Caco-2 (cell line): ENCODE data around the gene ANKRD13A. TPM values are rescaled to one million over a fixed set of nuclear protein-coding genes. Genes with fewer than 3 reads are reported as not detected.

Experiments used
- BruUV-seq: library from RNA; stranded (reverse); fragments of 400-500 nt; replicated peaks from 2 replicates; lab custom pipeline; 2021; lab: Mats Ljungman, UMichigan
- CTCF ChIA-PET: fragments of 300-600 bp; sonication (Branson Sonifier 250); formaldehyde crosslinking; loops from one replicate; lab custom pipeline; 2022; ENCODE audit warnings: antibody characterized with exemption; lab: Charles Lee
- POLR2A ChIA-PET: fragments of 300-600 bp; sonication (Branson Sonifier 250); formaldehyde crosslinking; loops from one replicate; lab custom pipeline; 2022; ENCODE audit warnings: antibody characterized with exemption; lab: Charles Lee
- DNase-seq, 2 experiments: peaks; one replicate each; pipeline versions ENCODE4 v3.0.0 to v3.0.0-alpha.2; 2020 to 2022
- H3K27me3 ChIP-seq: replicated peaks from 2 replicates; pipeline ENCODE4 v1.6.0; 2011; ENCODE audit warnings: low read length; ENCODE audit not compliant: control insufficient read depth, insufficient read depth
- H3K36me3 ChIP-seq: 2 replicates; pipeline ENCODE4 v1.5.1; 2011; ENCODE audit warnings: low read length; ENCODE audit not compliant: control insufficient read depth, insufficient read depth
- H3K4me1 ChIP-seq: fragments of 250-450 bp; sonication (Bioruptor Pico); 2 replicates; pipeline ENCODE4 v1.5.1; 2020; ENCODE audit warnings: mild to moderate bottlenecking
- H3K4me3 ChIP-seq: 2 replicates; pipeline ENCODE4 v1.5.1; 2011; ENCODE audit warnings: low read depth, mild to moderate bottlenecking, control low read depth, low read length
- H3K9me3 ChIP-seq: fragments of 250-450 bp; sonication (Bioruptor Pico); 2 replicates; pipeline ENCODE4 v1.5.1; 2020; ENCODE audit warnings: mild to moderate bottlenecking, moderate library complexity
- H3K27ac Mint-ChIP-seq: one replicate; pipeline ENCODE4 v1.8.0; 2022; ENCODE audit warnings: mixed read lengths; ENCODE audit not compliant: unreplicated experiment
- H3K27me3 Mint-ChIP-seq: one replicate; pipeline ENCODE4 v1.8.0; 2022; ENCODE audit warnings: mixed read lengths; ENCODE audit not compliant: insufficient read depth, unreplicated experiment
- H3K36me3 Mint-ChIP-seq: one replicate; pipeline ENCODE4 v1.8.0; 2022; ENCODE audit warnings: mild to moderate bottlenecking, mixed read lengths; ENCODE audit not compliant: insufficient read depth, unreplicated experiment
- H3K4me1 Mint-ChIP-seq: one replicate; pipeline ENCODE4 v1.8.0; 2022; ENCODE audit warnings: low read depth, mixed read lengths; ENCODE audit not compliant: unreplicated experiment
- H3K4me3 Mint-ChIP-seq: one replicate; pipeline ENCODE4 v1.8.0; 2022; ENCODE audit warnings: mild to moderate bottlenecking, moderate library complexity, mixed read lengths; ENCODE audit not compliant: unreplicated experiment
- H3K9me3 Mint-ChIP-seq: one replicate; pipeline ENCODE4 v1.8.0; 2022; ENCODE audit warnings: mixed read lengths; ENCODE audit not compliant: unreplicated experiment
- CTCF ChIP-seq, 2 experiments: fragments of 200-600 bp in 1 of 2; IDR thresholded peaks; 1 replicate in 1 of 2; 2 replicates in 1 of 2; pipeline versions ENCODE4 v1.5.1 to v1.8.0; 2011 to 2022; ENCODE audit warnings: antibody characterized with exemption in 1 of 2, control low read depth in 1 of 2, inconsistent platforms in 1 of 2, low read depth in 1 of 2, low read length in 1 of 2, mild to moderate bottlenecking in 1 of 2, moderate library complexity in 1 of 2; ENCODE audit not compliant: insufficient read depth in 1 of 2, severe bottlenecking in 1 of 2, unreplicated experiment in 1 of 2
- intact Hi-C: fragments of 100-400 bp; cut with micrococcal nuclease; formaldehyde crosslinking; loops from one replicate; pipeline ENCODE4 v1.10.0; 2022; ENCODE audit not compliant: unreplicated experiment
- total RNA-seq: library from RNA; stranded (reverse); gene quantifications from 2 replicates; pipeline ENCODE4 v1.2.3, GENCODE V29; 2022

Gene ANKRD13A
- total RNA-seq, 1 experiment from 2014 or later = 42.2 TPM

- Mint-ChIP-seq H3K4me3 (no peak overlapping the region), H3K36me3 (no peaks in the 10 kb centered on the region), H3K4me1 (peaks cover 9% of the 10 kb centered on the region), H3K9me3 (no peaks in the 10 kb centered on the region), H3K27me3 (no peaks in the 10 kb centered on the region), H3K27ac (no peak overlapping the region)
- ChIA-PET POLR2A (no interaction called here), CTCF (no interaction called here)
- DNase-seq = no peak
- H3K4me3 ChIP-seq = no peak overlapping the region
- BruUV-seq = no TSS peak
- intact Hi-C loops = no loop called here
- TF ChIP-seq CTCF (IDR thresholded peaks at IDR 0.05; ENCODE audit: insufficient read depth in 1 of 2, low read depth in 1 of 2, low read length in 1 of 2, severe bottlenecking in 1 of 2, unreplicated experiment in 1 of 2) = no peak
- H3K9me3 ChIP-seq = no peaks in the 10 kb centered on the region
- no peaks in the 10 kb centered on the region for H3K27me3 ChIP-seq
- no peaks in the 10 kb centered on the region for H3K36me3 ChIP-seq
- no peaks in the 10 kb centered on the region; the same call in 1 of the 2 replicates for H3K4me1 ChIP-seq
These were observed 60.4 kb downstream of the ANKRD13A start for GRCh38 chr12:110059651-110060000.

- H3K4me3 ChIP-seq = no peak overlapping the region
- BruUV-seq = no TSS peak
- ChIA-PET CTCF (no interaction called here), POLR2A (no interaction called here)
- no peaks in the 10 kb centered on the region; the same call in 1 of the 2 replicates for H3K4me1 ChIP-seq
- TF ChIP-seq CTCF (IDR thresholded peaks at IDR 0.05; ENCODE audit: insufficient read depth in 1 of 2, low read depth in 1 of 2, low read length in 1 of 2, severe bottlenecking in 1 of 2, unreplicated experiment in 1 of 2) = no peak
- no peaks in the 10 kb centered on the region for H3K27me3 ChIP-seq
- no peaks in the 10 kb centered on the region for H3K36me3 Mint-ChIP-seq
- no peak for DNase-seq
- intact Hi-C loops = no loop called here
- H3K4me1 Mint-ChIP-seq = peaks cover 9% of the 10 kb centered on the region
- peaks cover 2% of the 10 kb centered on the region for H3K27me3 Mint-ChIP-seq
- no peak overlapping the region for H3K4me3 Mint-ChIP-seq
- H3K9me3 Mint-ChIP-seq = no peaks in the 10 kb centered on the region
- no peaks in the 10 kb centered on the region for H3K36me3 ChIP-seq
- H3K27ac Mint-ChIP-seq = no peak overlapping the region
- H3K9me3 ChIP-seq = no peaks in the 10 kb centered on the region
These were observed 63.0 kb downstream of the ANKRD13A start for GRCh38 chr12:110062241-110062640.

GRCh38 chr12:110065540-110065939 lies 66.3 kb downstream of the ANKRD13A start:
- ChIA-PET CTCF (no interaction called here), POLR2A (interaction anchor here (0.8 kb wide), 1 partner anchor 13 kb away, joined by 5 read pairs; no protein-coding TSS in a partner anchor)
- Histone ChIP-seq H3K9me3 (no peaks in the 10 kb centered on the region), H3K4me1 (no peaks in the 10 kb centered on the region), H3K27me3 (no peaks in the 10 kb centered on the region), H3K36me3 (no peaks in the 10 kb centered on the region), H3K4me3 (no peak overlapping the region)
- H3K27me3 Mint-ChIP-seq = peaks cover 2% of the 10 kb centered on the region
- H3K9me3 Mint-ChIP-seq = no peaks in the 10 kb centered on the region
- DNase-seq = no peak
- H3K36me3 Mint-ChIP-seq = no peaks in the 10 kb centered on the region
- no peak overlapping the region for H3K4me3 Mint-ChIP-seq
- H3K27ac Mint-ChIP-seq = no peak overlapping the region
- BruUV-seq = no TSS peak
- peaks cover 2% of the 10 kb centered on the region for H3K4me1 Mint-ChIP-seq
- no peak for TF ChIP-seq CTCF (IDR thresholded peaks at IDR 0.05; ENCODE audit: insufficient read depth in 1 of 2, low read depth in 1 of 2, low read length in 1 of 2, severe bottlenecking in 1 of 2, unreplicated experiment in 1 of 2)
- intact Hi-C loops = no loop called here
